HEK293T (cell line): ENCODE measurements around the gene FNDC3B.

Experiments used
- CTCF ChIA-PET: fragments of 350-600 bp; formaldehyde crosslinking; extraction: SDS; loops from one replicate; lab custom pipeline; 2021; ENCODE audit warnings: antibody characterized with exemption, inconsistent platforms; lab: Yijun Ruan, JAX
- POLR2A ChIA-PET: fragments of 350-600 bp; formaldehyde crosslinking; extraction: SDS; loops from one replicate; lab custom pipeline; 2020; ENCODE audit warnings: antibody characterized with exemption, inconsistent platforms; lab: Yijun Ruan, JAX
- DNase-seq: peaks from one replicate; pipeline ENCODE4 v3.0.0; 2012; ENCODE audit warnings: mixed read lengths; ENCODE audit errors: extremely low spot score
- ARNT ChIP-seq: fragments of 450-650 bp; IDR thresholded peaks from 2 replicates; pipeline ENCODE4 v1.6.1; 2017; ENCODE audit warnings: mild to moderate bottlenecking
- BHLHE40 ChIP-seq: fragments of 450-650 bp; IDR thresholded peaks from 2 replicates; pipeline ENCODE4 v1.6.1; 2016; ENCODE audit warnings: mild to moderate bottlenecking, moderate library complexity, borderline replicate concordance
- CTBP1 ChIP-seq: fragments of 450-650 bp; IDR thresholded peaks from 2 replicates; pipeline ENCODE4 v1.6.1; 2016; ENCODE audit warnings: borderline replicate concordance
- ELF4 ChIP-seq: fragments of 450-650 bp; IDR thresholded peaks from 2 replicates; pipeline ENCODE4 v1.6.1; 2017; ENCODE audit warnings: antibody characterized with exemption
- FOXA1 ChIP-seq: fragments of 450-650 bp; IDR thresholded peaks from 2 replicates; pipeline ENCODE4 v1.6.1; 2016; ENCODE audit warnings: mild to moderate bottlenecking
- FOXK2 ChIP-seq: fragments of 450-650 bp; IDR thresholded peaks from 2 replicates; pipeline ENCODE4 v1.6.1; 2016; ENCODE audit warnings: mild to moderate bottlenecking
- FOXM1 ChIP-seq: fragments of 450-650 bp; IDR thresholded peaks from 2 replicates; pipeline ENCODE4 v1.6.1; 2017; ENCODE audit warnings: mild to moderate bottlenecking, borderline replicate concordance
- HDGF ChIP-seq: fragments of 450-650 bp; IDR thresholded peaks from 2 replicates; pipeline ENCODE4 v1.6.1; 2017; ENCODE audit warnings: antibody characterized with exemption, borderline replicate concordance
- L3MBTL2 ChIP-seq: fragments of 450-650 bp; conservative IDR thresholded peaks from 2 replicates; pipeline ENCODE4 v1.6.1; 2016; ENCODE audit warnings: mild to moderate bottlenecking
- LEF1 ChIP-seq: fragments of 450-650 bp; IDR thresholded peaks from 2 replicates; pipeline ENCODE4 v1.6.1; 2017; ENCODE audit warnings: mild to moderate bottlenecking, borderline replicate concordance
- NFRKB ChIP-seq: fragments of 450-650 bp; IDR thresholded peaks from 2 replicates; pipeline ENCODE4 v1.6.1; 2016; ENCODE audit warnings: mild to moderate bottlenecking, moderate library complexity
- PKNOX1 ChIP-seq: fragments of 450-650 bp; IDR thresholded peaks from 2 replicates; pipeline ENCODE4 v1.6.1; 2016
- SP1 ChIP-seq: fragments of 450-650 bp; IDR thresholded peaks from 2 replicates; pipeline ENCODE4 v1.6.1; 2017
- SUZ12 ChIP-seq: fragments of 450-650 bp; IDR thresholded peaks from 2 replicates; pipeline ENCODE4 v1.6.1; 2016; ENCODE audit warnings: mild to moderate bottlenecking
- TARDBP ChIP-seq: fragments of 450-650 bp; IDR thresholded peaks from 2 replicates; pipeline ENCODE4 v1.6.1; 2016
- ZNF384 ChIP-seq: fragments of 450-650 bp; IDR thresholded peaks from 2 replicates; pipeline ENCODE4 v1.6.1; 2016

Gene FNDC3B

GRCh38 chr3:172373912-172374311 is 334.5 kb downstream of the FNDC3B start:
- ChIA-PET CTCF (no interaction called here), POLR2A (no interaction called here)
- TF ChIP-seq L3MBTL2 (no peak), ZNF384 (no peak), BHLHE40 (no peak), FOXM1 (no peak), TARDBP (no peak), NFRKB (no peak), FOXA1 (no peak), LEF1 (no peak)
- DNase-seq = no peak

- CTCF ChIA-PET = interaction anchor here (0.6 kb wide), 1 partner anchor 22 kb away, joined by 9 read pairs; no protein-coding TSS in a partner anchor
- no peak for DNase-seq
- TF ChIP-seq BHLHE40 = no peak
- no peak for TF ChIP-seq NFRKB
- TF ChIP-seq ELF4 = no peak
- TF ChIP-seq FOXM1 = no peak
- TF ChIP-seq FOXA1 = no peak
- TF ChIP-seq LEF1 = no peak
- TF ChIP-seq FOXK2 = no peak
- TF ChIP-seq L3MBTL2 = no peak
- no peak for TF ChIP-seq CTBP1
- no peak for TF ChIP-seq ARNT
- TF ChIP-seq PKNOX1 = no peak
- no peak for TF ChIP-seq HDGF
- no peak for TF ChIP-seq SP1
- TF ChIP-seq TARDBP = no peak
- TF ChIP-seq SUZ12 = no peak
- TF ChIP-seq ZNF384 = no peak
- POLR2A ChIA-PET = no interaction called here
Measured at GRCh38 chr3:172375206-172375850, 335.9 kb downstream of the FNDC3B start.

- CTCF ChIA-PET = no interaction called here
- TF ChIP-seq LEF1 = no peak
- no peak for TF ChIP-seq ARNT
- TF ChIP-seq HDGF = no peak
- POLR2A ChIA-PET = no interaction called here
- DNase-seq = no peak
Measured at GRCh38 chr3:172376402-172376801, 337.0 kb downstream of the FNDC3B start.

- TF ChIP-seq NFRKB (no peak), ARNT (no peak), CTBP1 (no peak), TARDBP (no peak), ZNF384 (no peak), HDGF (no peak), L3MBTL2 (no peak)
- DNase-seq = no peak
- CTCF ChIA-PET = no interaction called here
- POLR2A ChIA-PET = no interaction called here
Measured at GRCh38 chr3:172376881-172377280, 337.5 kb downstream of the FNDC3B start.

- ChIA-PET CTCF (no interaction called here), POLR2A (no interaction called here)
- DNase-seq = no peak
- no peak for TF ChIP-seq BHLHE40
Measured at GRCh38 chr3:172378439-172378838, 339.1 kb downstream of the FNDC3B start.

- no peak for DNase-seq
- TF ChIP-seq ZNF384 (no peak), L3MBTL2 (no peak), FOXA1 (no peak), BHLHE40 (no peak), ELF4 (no peak), PKNOX1 (no peak), SUZ12 (no peak), HDGF (no peak), ARNT (no peak), SP1 (no peak), NFRKB (no peak), LEF1 (no peak), TARDBP (no peak)
- ChIA-PET POLR2A (no interaction called here), CTCF (no interaction called here)
Measured at GRCh38 chr3:172379372-172379771, 340.0 kb downstream of the FNDC3B start.

- CTCF ChIA-PET = no interaction called here
- TF ChIP-seq PKNOX1 (no peak), NFRKB (no peak), FOXK2 (no peak), CTBP1 (no peak), BHLHE40 (no peak), SUZ12 (no peak), FOXM1 (no peak), ARNT (no peak), FOXA1 (no peak), ZNF384 (no peak)
- POLR2A ChIA-PET = no interaction called here
- no peak for DNase-seq
Measured at GRCh38 chr3:172380632-172381031, 341.3 kb downstream of the FNDC3B start.
